ENCODE data around the gene PRRT3. TPM values are rescaled to one million over a fixed set of nuclear protein-coding genes. Genes with fewer than 3 reads are reported as not detected.
A peak's percentile ranks its signal among the peaks of the same experiment; 100 is the strongest.

Gene PRRT3
- total and polyA plus RNA-seq, 2 of the 13 experiments (the other 11 are each of a cell fraction or from before 2014, with no cell fraction given) = 0.22 to 0.44 TPM

- TF ChIP-seq THAP7 (CRISPR knock-in tag; IDR thresholded peaks at IDR 0.05) = peak; percentile 15; the same call in 1 of the 2 replicates
- no peak for TF ChIP-seq SNAI1 (CRISPR knock-in tag; IDR thresholded peaks at IDR 0.05; ENCODE audit: borderline replicate concordance)
- TF ChIP-seq NR2F6 (IDR thresholded peaks at IDR 0.05) = no peak
- TF ChIP-seq NR2F6 (CRISPR knock-in tag; IDR thresholded peaks at IDR 0.05) = 0 out of 2 replicates have a peak, but pooled peaks have one; percentile 5
- TF ChIP-seq ATF5 (CRISPR knock-in tag; IDR thresholded peaks at IDR 0.05; ENCODE audit: low read depth) = no peak
- TF ChIP-seq ZNF670 (CRISPR knock-in tag; IDR thresholded peaks at IDR 0.05; ENCODE audit: borderline replicate concordance) = peak; percentile 85
- TF ChIP-seq SP1 (IDR thresholded peaks at IDR 0.05) = no peak
- no peak; the same call in 1 of the 2 replicates for TF ChIP-seq SP1 (CRISPR knock-in tag; IDR thresholded peaks at IDR 0.05)
- TF ChIP-seq ZNF350 (CRISPR knock-in tag; IDR thresholded peaks at IDR 0.05; ENCODE audit: borderline replicate concordance, low read depth) = no peak; the same call in 1 of the 2 replicates
- TF ChIP-seq PHF5A (CRISPR knock-in tag; IDR thresholded peaks at IDR 0.05; ENCODE audit: low read depth, unreplicated experiment) = no peak
- TF ChIP-seq KDM6A (CRISPR knock-in tag; IDR thresholded peaks at IDR 0.05; ENCODE audit: low read depth) = no peak
- TF ChIP-seq PAX8 (CRISPR knock-in tag; IDR thresholded peaks at IDR 0.05; ENCODE audit: borderline replicate concordance) = no peak
- 0 out of 2 replicates have a peak, but pooled peaks have one; percentile 43 for TF ChIP-seq ZNF12 (CRISPR knock-in tag; IDR thresholded peaks at IDR 0.05)
- peak; percentile 36; the same call in 1 of the 2 replicates for TF ChIP-seq DNMT1 (CRISPR knock-in tag; IDR thresholded peaks at IDR 0.05)
- TF ChIP-seq ZC3H4 (CRISPR knock-in tag; IDR thresholded peaks at IDR 0.05; ENCODE audit: borderline replicate concordance) = 0 out of 2 replicates have a peak, but pooled peaks have one; percentile 8
- no peak for TF ChIP-seq ZNF572 (CRISPR knock-in tag; IDR thresholded peaks at IDR 0.05)
- TF ChIP-seq ZBTB2 (CRISPR knock-in tag; IDR thresholded peaks at IDR 0.05; ENCODE audit: low read depth) = peak; percentile 46; the same call in 1 of the 2 replicates
- TF ChIP-seq MAFF (IDR thresholded peaks at IDR 0.05; ENCODE audit: low read depth, low read length) = no peak
- TF ChIP-seq ZNF230 (CRISPR knock-in tag; IDR thresholded peaks at IDR 0.05) = no peak; the same call in 1 of the 2 replicates
- TF ChIP-seq ZMYM3 (CRISPR knock-in tag; IDR thresholded peaks at IDR 0.05) = no peak
- peak; percentile 59 for TF ChIP-seq HOXA5 (CRISPR knock-in tag; IDR thresholded peaks at IDR 0.05)
- TF ChIP-seq ZNF678 (CRISPR knock-in tag; IDR thresholded peaks at IDR 0.05) = no peak; the same call in 1 of the 2 replicates
- peak; percentile 73; the same call in 1 of the 2 replicates for TF ChIP-seq HBP1 (CRISPR knock-in tag; IDR thresholded peaks at IDR 0.05; ENCODE audit: low read depth)
- TF ChIP-seq ESRRA (CRISPR knock-in tag; IDR thresholded peaks at IDR 0.05; ENCODE audit: low read depth) = peak; percentile 82
- peak; percentile 82 for TF ChIP-seq MED1 (CRISPR knock-in tag; IDR thresholded peaks at IDR 0.05)
These were observed 5.8 kb downstream of the PRRT3 start (continued) for GRCh38 chr3:9946112-9947024.

Data from HepG2 (cell line).